Renal pelvis (tissue), 4 donors: ENCODE data around the gene IL11. TPM values are rescaled to one million over a fixed set of nuclear protein-coding genes. Genes with fewer than 3 reads are reported as not detected.
"Not testable (repeated sequence)": the region's sequence is repeated elsewhere in the genome, so short reads cannot be mapped to it uniquely, and the experiment has no call there.

ENCODE experiments used
- DNase-seq: peaks from one replicate; pipeline ENCODE4 v3.0.0-alpha.2; 2013
- polyA plus RNA-seq, 3 donors: library from polyadenylated mRNA; unstranded; fragments of 120-200 nt; gene quantifications; one replicate each; pipeline ENCODE4 v1.2.1, GENCODE V29; 2013; ENCODE audit not compliant: insufficient read length in 3 of 3

IL11 gene
- polyA plus RNA-seq, 3 donors = 1.2 to 2.0 (median 1.5) TPM

DNA sequence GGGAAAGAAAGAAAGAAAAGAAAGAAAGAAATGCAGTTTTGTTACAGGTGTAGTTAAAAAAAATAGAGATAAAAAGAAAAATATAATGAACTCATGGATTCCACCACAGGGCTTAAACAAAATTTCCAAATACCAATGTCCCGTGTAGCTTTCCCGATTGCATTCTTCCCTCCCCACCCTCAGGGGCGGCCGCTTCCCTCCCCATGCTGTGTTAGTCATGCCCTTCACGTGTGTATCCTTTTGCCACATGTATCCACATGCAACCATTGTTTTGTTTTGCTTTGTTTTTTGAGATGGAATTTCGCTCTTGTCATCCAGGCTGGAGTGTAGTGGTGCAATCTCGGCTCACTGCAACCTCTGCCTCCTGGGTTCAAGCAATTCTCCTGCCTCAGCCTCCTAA is 34.2 kb downstream of the IL11 start:
- DNase-seq = no peak

DNA sequence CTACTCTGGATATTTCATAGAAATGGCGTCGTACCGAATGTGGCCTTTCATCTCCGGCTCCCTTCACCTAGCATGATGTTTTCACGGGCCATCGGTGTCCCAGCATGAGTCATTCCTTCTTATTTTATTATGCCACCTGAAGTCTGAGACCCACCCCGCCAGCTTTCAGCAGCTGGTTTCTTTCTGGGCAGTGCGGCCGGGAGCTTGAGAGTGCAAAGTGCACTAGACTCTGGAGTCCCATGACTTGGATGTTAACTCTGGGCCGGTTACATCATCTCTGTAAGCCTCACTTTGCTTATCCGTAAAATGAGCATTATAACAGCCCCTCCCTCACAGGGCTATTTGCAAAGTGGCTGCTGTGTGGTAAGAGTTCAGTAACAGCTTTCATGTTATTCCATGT is 36.4 kb downstream of the IL11 start:
- DNase-seq = no peak

- not testable (repeated sequence) for DNase-seq
These were observed 40.5 kb downstream of the IL11 start for GRCh38 chr19:55329791-55330190.

- DNase-seq = not testable (repeated sequence)
These were observed 41.4 kb downstream of the IL11 start for GRCh38 chr19:55328774-55329318.

GRCh38 chr19:55325172-55325571 is 45.1 kb downstream of the IL11 start, which contains the start of gene TMEM150B:
TSS of gene TMEM150B (minus strand) at chr19:55325341. CDS start at chr19:55321036, 4,305 bp downstream.
- DNase-seq = no peak

GRCh38 chr19:55324662-55325061 is 45.6 kb downstream of the IL11 start:
- no peak for DNase-seq

- no peak for DNase-seq
These were observed 47.9 kb downstream of the IL11 start for GRCh38 chr19:55322204-55322885.

DNA sequence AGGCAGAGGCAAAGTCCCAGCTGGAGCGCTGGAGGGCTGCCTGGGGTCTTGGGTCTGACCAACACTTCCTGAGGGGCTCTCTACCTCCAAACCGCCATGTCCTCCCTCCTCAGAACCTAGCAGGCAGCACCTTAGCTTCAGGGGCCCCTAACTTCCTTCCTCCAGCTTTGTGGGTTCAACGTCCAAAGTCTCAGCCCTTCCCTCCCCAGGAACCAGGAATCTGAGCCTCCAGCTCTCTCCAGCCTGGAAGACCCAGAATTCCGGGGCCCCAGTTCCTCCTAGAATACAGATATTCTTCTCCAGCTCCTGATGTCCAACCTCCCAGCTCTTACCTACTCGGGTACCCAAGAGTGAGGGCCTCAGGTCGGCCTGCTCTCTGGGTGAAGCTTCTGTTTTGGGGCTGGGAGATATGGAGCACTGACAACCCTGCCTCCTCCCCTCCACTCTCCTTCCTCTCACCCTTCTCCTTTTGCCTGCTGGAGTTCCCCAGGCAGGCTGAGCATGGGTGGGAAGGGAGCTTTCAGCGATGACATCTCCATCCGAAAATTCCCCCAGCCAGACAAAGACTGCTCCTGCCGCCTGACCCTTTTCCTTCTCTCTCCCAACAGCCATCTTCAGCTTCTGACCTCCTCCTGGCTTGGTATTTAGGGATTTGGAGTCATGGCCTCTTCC is 48.7 kb downstream of the IL11 start:
- no peak for DNase-seq

DNA sequence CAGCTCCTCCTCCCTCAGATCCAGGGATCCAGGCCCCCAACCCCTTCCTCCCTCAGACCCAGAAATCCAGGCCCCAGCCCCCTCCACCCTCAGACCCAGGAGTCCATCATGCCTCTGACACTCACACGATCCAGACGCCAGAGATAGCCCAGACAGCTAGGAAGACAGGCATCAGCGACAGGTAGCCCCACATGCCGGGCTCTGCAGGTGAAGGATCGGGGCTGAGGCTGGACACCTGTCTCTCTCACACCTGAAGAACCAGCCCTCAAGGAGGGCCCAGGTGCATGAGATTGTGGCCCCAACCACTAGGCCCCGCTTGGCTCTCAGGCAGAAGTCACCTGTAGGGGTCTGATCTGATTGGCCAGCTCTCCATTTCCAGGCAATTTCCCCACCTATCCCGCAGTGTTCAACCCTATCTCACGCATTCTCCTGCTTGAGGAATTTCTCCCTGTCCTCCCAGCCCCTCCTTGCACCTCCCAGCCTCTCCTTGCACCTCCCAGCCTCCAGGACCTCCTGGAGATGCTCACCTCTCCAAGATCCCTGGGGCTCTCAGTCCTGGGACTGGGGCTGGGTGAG is 49.3 kb downstream of the IL11 start:
- no peak for DNase-seq

GRCh38 chr19:55319785-55320184 is 50.5 kb downstream of the IL11 start:
- DNase-seq = no peak

- DNase-seq = no peak
These were observed 53.6 kb downstream of the IL11 start for GRCh38 chr19:55316646-55317045.

DNA sequence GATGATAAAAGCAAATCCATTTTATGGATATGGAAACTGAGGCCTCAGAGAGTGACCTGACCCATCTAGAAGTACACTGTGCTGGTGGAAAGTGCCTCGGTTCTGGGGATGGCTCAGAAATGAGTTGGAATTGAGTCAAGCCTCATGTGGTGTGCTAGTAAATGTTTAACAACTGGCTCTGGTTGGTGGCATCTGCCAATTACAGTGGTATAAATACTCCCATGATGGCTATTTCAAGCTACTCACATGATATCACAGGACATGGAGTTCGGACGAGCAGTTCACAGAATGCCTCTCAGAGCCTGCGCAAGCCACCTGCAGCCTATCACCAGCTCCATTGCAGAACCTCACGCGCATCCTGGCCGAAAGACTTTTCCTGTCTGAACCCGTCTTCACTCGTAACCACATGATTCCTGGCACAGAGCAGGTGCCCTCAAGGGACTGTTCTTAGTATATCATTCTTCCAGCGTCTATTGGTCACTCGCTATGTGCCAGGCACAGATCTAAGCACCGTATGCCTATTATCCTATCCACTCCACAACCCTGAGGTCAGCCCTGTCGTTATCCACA is 54.2 kb downstream of the IL11 start:
- no peak for DNase-seq

- DNase-seq = no peak
These were observed 55.9 kb downstream of the IL11 start for GRCh38 chr19:55314396-55314795.

Other genes with a start within 250 kb of the IL11 start
- gene TNNT1, start 221.3 kb downstream of the IL11 start, polyA plus RNA-seq = 1 to 10 TPM; 4.6 to 6.7 (median 5.3) TPM
- 1 to 10 TPM; 4.2 to 7.5 (median 6.3) TPM for gene TNNI3, start 212.7 kb downstream of the IL11 start, polyA plus RNA-seq
- 10 to 100 TPM in 1 of 3 donors, 1 to 10 TPM in 2; 6.7 to 11.7 (median 9.2) TPM for gene DNAAF3, start 203.8 kb downstream of the IL11 start, polyA plus RNA-seq
- gene SYT5, start 190.2 kb downstream of the IL11 start, polyA plus RNA-seq = under 1 TPM; 0.30 to 0.47 (median 0.41) TPM
- under 1 TPM; 0.16 to 0.24 (median 0.17) TPM for gene PTPRH, start 161.0 kb downstream of the IL11 start, polyA plus RNA-seq
- 1 to 10 TPM; 4.4 to 6.5 (median 4.6) TPM for gene TMEM86B, start 141.7 kb downstream of the IL11 start, polyA plus RNA-seq
- 10 to 100 TPM; 48.3 to 52.8 (median 52.6) TPM for gene PPP6R1, start 111.4 kb downstream of the IL11 start, polyA plus RNA-seq
- 10 to 100 TPM; 36.4 to 49.5 (median 42.5) TPM for gene HSPBP1, start 90.4 kb downstream of the IL11 start, polyA plus RNA-seq
- gene BRSK1, start 86.5 kb downstream of the IL11 start, polyA plus RNA-seq = 10 to 100 TPM; 11.5 to 18.7 (median 16.5) TPM
- gene TMEM150B, start 45.1 kb downstream of the IL11 start, polyA plus RNA-seq = 1 to 10 TPM; 1.4 to 1.6 (median 1.6) TPM
- gene KMT5C, start 30.6 kb downstream of the IL11 start, polyA plus RNA-seq = 10 to 100 TPM; 21.5 to 37.2 (median 33.0) TPM
- gene COX6B2, start 15.7 kb downstream of the IL11 start, polyA plus RNA-seq = 1 to 10 TPM in 2 of 3 donors, under 1 TPM in 1; 0.97 to 2.0 (median 1.3) TPM
- under 1 TPM; 0.13 to 0.31 (median 0.14) TPM for gene GARIN5B, start 7.2 kb downstream of the IL11 start, polyA plus RNA-seq
- under 1 TPM; 0.41 to 0.81 (median 0.55) TPM for gene TMEM190, start 6.4 kb upstream of the IL11 start, polyA plus RNA-seq
- 1 to 10 TPM in 1 of 3 donors, under 1 TPM in 2; 0.61 to 1.2 (median 0.91) TPM for gene TMEM238, start 13.8 kb upstream of the IL11 start, polyA plus RNA-seq
- gene RPL28, start 15.5 kb upstream of the IL11 start, polyA plus RNA-seq = 1,000 to 10,000 TPM; 1,015 to 1,277 (median 1,113) TPM
- gene UBE2S, start 37.3 kb upstream of the IL11 start, polyA plus RNA-seq = 10 to 100 TPM; 45.2 to 74.8 (median 57.4) TPM
- under 1 TPM; 0.10 to 0.31 (median 0.26) TPM for gene SHISA7, start 72.8 kb upstream of the IL11 start, polyA plus RNA-seq
- 10 to 100 TPM; 42.6 to 52.1 (median 50.0) TPM for gene ISOC2, start 91.2 kb upstream of the IL11 start, polyA plus RNA-seq
- not detected for gene C19orf85, start 94.3 kb upstream of the IL11 start, polyA plus RNA-seq
- 1 to 10 TPM; 5.1 to 6.8 (median 5.2) TPM for gene ZNF628, start 106.2 kb upstream of the IL11 start, polyA plus RNA-seq
- 10 to 100 TPM; 45.7 to 58.9 (median 58.8) TPM for gene NAT14, start 114.7 kb upstream of the IL11 start, polyA plus RNA-seq
- 1 to 10 TPM; 1.6 to 4.1 (median 2.1) TPM for gene SSC5D, start 118.0 kb upstream of the IL11 start, polyA plus RNA-seq
- 1 to 10 TPM in 2 of 3 donors, under 1 TPM in 1; 0.99 to 2.3 (median 1.5) TPM for gene SBK2, start 166.7 kb upstream of the IL11 start, polyA plus RNA-seq
- under 1 TPM in 2 of 3 donors, not detected in 1; 0.11 to 0.44 TPM for gene SBK3, start 175.1 kb upstream of the IL11 start, polyA plus RNA-seq
- gene ZNF579, start 210.4 kb upstream of the IL11 start, polyA plus RNA-seq = 10 to 100 TPM; 21.5 to 23.7 (median 22.9) TPM
- gene FIZ1, start 229.1 kb upstream of the IL11 start, polyA plus RNA-seq = 10 to 100 TPM; 25.2 to 27.9 (median 25.6) TPM
- gene ZNF524, start 229.8 kb upstream of the IL11 start, polyA plus RNA-seq = 10 to 100 TPM; 10.5 to 13.2 (median 12.4) TPM
- 10 to 100 TPM in 2 of 3 donors, 1 to 10 TPM in 1; 9.9 to 13.5 (median 11.6) TPM for gene ZNF865, start 235.2 kb upstream of the IL11 start, polyA plus RNA-seq